ENCODE measurements around the gene AIP. TPM values are rescaled to one million over a fixed set of nuclear protein-coding genes. Genes with fewer than 3 reads are reported as not detected.

Gene AIP
- total and polyA plus RNA-seq, 7 donors = 71.2 to 120 (median 103) TPM

DNA sequence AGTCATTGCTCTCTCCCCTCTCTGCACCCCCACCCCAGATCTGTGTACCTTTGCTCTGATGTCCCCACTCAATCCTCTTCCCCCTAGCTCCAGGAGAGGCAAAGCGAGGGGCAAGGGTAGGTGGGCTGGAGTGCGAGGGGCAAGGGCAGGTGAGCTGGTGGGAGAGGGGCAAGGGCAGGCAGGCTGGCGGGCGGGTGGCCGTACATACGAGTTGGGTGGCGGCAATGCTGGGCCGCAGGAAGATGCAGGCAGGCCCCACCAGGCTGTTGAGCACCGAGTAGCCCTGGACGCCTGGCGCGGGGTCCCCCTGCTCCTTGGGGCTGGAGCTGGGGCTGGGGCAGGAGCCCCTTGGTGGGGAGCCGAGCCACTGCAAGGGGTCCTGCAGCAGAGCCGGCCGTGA is 39.5 kb downstream of the AIP start:
- 93 to 95% methylated on average over 15 of the region's 15 CpGs for WGBS, 2 donors
- H3K27ac ChIP-seq = no peak overlapping the region
- intact Hi-C loops (cut with DNase I) = no loop called here
- TF ChIP-seq POLR2AphosphoS5 (IDR thresholded peaks at IDR 0.05) (no peak), POLR2A (IDR thresholded peaks at IDR 0.05) (no peak), EP300 (IDR thresholded peaks at IDR 0.05) (no peak)
- TF ChIP-seq, protein P1, sequence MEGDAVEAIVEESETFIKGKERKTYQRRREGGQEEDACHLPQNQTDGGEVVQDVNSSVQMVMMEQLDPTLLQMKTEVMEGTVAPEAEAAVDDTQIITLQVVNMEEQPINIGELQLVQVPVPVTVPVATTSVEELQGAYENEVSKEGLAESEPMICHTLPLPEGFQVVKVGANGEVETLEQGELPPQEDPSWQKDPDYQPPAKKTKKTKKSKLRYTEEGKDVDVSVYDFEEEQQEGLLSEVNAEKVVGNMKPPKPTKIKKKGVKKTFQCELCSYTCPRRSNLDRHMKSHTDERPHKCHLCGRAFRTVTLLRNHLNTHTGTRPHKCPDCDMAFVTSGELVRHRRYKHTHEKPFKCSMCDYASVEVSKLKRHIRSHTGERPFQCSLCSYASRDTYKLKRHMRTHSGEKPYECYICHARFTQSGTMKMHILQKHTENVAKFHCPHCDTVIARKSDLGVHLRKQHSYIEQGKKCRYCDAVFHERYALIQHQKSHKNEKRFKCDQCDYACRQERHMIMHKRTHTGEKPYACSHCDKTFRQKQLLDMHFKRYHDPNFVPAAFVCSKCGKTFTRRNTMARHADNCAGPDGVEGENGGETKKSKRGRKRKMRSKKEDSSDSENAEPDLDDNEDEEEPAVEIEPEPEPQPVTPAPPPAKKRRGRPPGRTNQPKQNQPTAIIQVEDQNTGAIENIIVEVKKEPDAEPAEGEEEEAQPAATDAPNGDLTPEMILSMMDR (IDR thresholded peaks at IDR 0.05) = no peak
- H3K36me3 ChIP-seq = no peaks in the 10 kb centered on the region
- no peak for DNase-seq
- no peak overlapping the region for H3K4me3 ChIP-seq
- H3K27me3 ChIP-seq = no peaks in the 10 kb centered on the region
- no peaks in the 10 kb centered on the region for H3K9me3 ChIP-seq
- no peaks in the 10 kb centered on the region for H3K4me1 ChIP-seq

DNA sequence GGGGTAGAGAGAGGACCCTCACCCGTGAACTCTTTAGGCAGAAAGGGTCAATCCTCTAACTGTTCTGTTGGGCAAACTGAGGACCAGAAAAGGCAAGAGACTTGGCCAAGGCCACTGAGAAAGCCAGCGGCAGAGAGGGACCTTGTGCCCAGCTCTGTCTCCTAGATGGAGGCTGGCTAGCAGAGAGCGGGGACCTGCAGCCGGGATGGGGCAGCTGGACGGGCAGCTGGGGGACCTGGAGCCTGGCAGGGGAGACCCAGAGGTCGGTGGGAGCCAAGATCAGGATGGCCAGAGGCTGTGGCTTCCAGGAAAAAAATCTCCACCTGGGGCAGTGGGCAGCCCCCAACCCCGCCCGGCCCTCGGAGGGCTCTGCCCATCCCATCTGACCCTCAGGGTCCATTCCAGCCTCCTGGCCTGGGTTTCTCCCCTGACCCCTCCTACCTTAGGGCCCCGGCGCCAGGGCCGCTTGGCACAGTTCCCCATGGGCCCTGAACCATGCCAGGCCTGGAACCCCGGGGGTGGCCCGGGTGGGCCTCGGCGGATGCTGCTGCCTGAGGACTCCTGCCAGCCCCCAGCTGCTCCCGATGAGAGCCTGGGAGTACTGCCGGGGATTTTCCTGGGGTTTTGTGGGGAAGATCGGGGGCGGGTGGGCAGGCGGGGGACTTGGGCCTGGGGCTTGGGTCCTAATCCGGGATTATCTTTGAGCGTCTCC is 40.2 kb downstream of the AIP start, which contains the start of gene CABP2:
Gene CABP2 (minus strand): TSS at position 603 of the 712 bp plus-strand sequence. CDS start 120 bp downstream, at position 483.
- no peaks in the 10 kb centered on the region for H3K27me3 ChIP-seq
- 79 to 83% methylated on average over 23 of the region's 23 CpGs for WGBS, 2 donors
- intact Hi-C loops (cut with DNase I) = no loop called here

DNA sequence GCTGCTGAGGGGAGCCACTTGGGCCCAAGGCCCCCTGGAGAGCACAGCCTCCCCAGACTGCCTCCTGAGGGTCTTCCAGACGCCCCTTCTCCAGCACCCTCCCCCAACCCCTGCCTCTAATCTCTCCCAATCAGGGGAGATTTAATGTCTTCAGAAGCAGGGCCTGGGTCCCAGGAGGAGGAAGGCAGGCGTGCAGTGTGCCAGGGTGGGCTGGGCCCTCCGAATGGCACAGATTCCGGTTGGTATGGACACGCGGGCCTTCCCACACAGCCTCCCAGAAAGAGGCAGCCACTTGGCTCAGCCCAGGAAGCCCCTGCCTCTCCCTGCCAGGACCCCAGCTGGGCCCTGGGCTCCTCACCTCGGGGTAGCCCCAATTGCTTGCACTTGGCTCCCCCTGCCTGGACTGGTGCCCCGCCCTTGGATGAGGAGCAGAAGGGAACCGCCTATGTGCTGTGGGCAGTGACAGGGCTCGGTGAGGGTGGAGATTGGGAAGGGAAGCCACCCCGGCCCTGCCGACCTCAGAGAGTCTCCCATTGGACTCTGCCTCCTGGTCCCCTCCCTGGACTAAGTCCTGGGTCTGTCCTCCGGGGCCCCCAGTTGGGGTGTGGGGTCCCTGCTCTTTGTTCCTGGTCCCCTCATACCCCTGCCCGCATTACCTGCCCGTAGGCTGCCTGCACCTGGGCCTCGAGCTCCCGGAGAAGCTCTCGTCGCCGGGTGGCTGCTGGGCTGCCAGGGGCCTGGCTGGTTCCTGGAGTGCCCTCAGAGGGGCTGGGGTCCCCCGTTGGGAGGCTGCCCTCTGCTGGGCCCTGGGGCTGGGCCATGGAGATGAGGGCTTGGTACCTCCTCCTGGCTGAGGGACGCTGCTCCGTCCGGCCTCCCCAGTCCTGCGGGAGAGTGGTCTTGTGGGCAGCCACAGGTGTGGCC is 41.0 kb downstream of the AIP start:
- intact Hi-C loops (cut with DNase I) = no loop called here
- WGBS, 2 donors = 59 to 80% methylated on average over 25 of the region's 25 CpGs
- Histone ChIP-seq H3K36me3 (no peaks in the 10 kb centered on the region), H3K4me3 (no peak overlapping the region), H3K27me3 (no peaks in the 10 kb centered on the region), H3K9me3 (no peaks in the 10 kb centered on the region), H3K27ac (no peak overlapping the region), H3K4me1 (no peaks in the 10 kb centered on the region)
- DNase-seq = no peak
- TF ChIP-seq POLR2AphosphoS5 (IDR thresholded peaks at IDR 0.05) (no peak), POLR2A (IDR thresholded peaks at IDR 0.05) (no peak), EP300 (IDR thresholded peaks at IDR 0.05) (no peak)
- TF ChIP-seq, protein P1 (IDR thresholded peaks at IDR 0.05) = no peak

More for the DNA sequence above, 40.2 kb downstream of the AIP start, which contains the start of gene CABP2:
- Histone ChIP-seq H3K27ac (no peak within 1 kb of the TSS), H3K9me3 (no peaks in the 10 kb centered on the region), H3K4me1 (no peaks in the 10 kb centered on the region), H3K4me3 (no peak within 1 kb of the TSS), H3K36me3 (no peaks in the 10 kb centered on the region)
- TF ChIP-seq POLR2AphosphoS5 (IDR thresholded peaks at IDR 0.05) = no peak
- no peak for DNase-seq

DNA sequence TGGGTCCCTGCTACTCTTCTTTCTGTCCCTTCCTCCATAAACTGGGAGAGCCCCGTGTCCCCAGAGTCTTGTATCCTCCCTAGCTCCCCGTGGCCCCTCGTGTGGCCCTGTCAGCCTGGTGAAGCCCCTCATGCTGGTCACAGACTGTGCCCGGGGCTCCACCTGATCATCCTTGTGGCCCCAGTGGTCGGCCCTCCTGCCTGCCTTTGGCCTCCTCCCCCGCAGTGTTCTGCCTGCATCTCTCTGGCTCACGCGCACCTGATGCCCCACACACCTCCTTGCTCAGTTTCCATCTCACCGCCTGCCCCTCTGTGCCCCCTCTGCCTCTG is 41.6 kb downstream of the AIP start:
- H3K36me3 ChIP-seq = no peaks in the 10 kb centered on the region
- H3K27me3 ChIP-seq = no peaks in the 10 kb centered on the region
- no peak for DNase-seq
- no peaks in the 10 kb centered on the region for H3K4me1 ChIP-seq
- H3K4me3 ChIP-seq = no peak overlapping the region
- TF ChIP-seq, protein P1 (IDR thresholded peaks at IDR 0.05) = no peak
- TF ChIP-seq EP300 (IDR thresholded peaks at IDR 0.05) (no peak), POLR2AphosphoS5 (IDR thresholded peaks at IDR 0.05) (no peak), POLR2A (IDR thresholded peaks at IDR 0.05) (no peak)
- WGBS, 2 donors = 86 to 91% methylated on average over 9 of the region's 9 CpGs
- no peaks in the 10 kb centered on the region for H3K9me3 ChIP-seq
- H3K27ac ChIP-seq = no peak overlapping the region
- intact Hi-C loops (cut with DNase I) = no loop called here

DNA sequence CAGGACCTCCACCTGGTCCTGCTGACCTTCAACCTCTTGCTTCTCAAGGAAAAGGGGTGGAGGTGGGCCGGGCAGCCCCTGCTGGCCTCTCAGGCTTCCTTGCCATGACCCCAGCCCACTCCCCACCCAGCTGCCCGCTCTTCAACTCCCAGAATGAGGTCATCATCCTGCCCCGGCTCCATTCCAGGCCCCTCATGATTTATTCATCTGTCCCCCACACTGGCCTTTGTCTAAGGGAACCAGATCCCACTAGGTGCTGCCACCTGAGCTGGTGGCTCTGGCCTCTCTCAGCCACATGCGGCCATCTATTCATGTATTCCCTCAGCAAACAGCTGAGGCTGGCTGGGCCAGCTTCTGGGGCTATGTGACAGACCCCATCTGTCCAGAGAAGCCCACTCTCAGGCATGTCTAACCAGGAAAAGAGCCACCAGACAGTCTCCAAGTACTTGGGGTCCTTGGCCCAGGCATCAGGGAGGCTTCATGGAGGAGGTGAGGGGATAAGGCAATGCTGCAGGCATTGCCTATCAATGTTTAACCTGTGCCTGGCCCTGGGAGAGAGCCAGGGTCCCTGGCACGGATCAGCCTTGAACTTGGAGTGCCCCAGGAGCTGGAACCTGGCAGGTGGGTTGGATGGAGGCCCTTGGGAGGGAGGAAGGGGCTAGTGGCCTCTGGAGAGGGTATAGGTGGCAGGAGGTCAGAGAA is 42.6 kb downstream of the AIP start:
- no peaks in the 10 kb centered on the region for H3K36me3 ChIP-seq
- WGBS, 2 donors = 63 to 74% methylated on average over 5 of the region's 5 CpGs
- intact Hi-C loops (cut with DNase I) = no loop called here

More for the DNA sequence above, 42.6 kb downstream of the AIP start:
- Histone ChIP-seq H3K9me3 (no peaks in the 10 kb centered on the region), H3K27me3 (no peaks in the 10 kb centered on the region), H3K27ac (no peak overlapping the region), H3K4me3 (no peak overlapping the region), H3K4me1 (no peaks in the 10 kb centered on the region)
- no peak for DNase-seq
- TF ChIP-seq POLR2AphosphoS5 (IDR thresholded peaks at IDR 0.05) (no peak), EP300 (IDR thresholded peaks at IDR 0.05) (no peak), POLR2A (IDR thresholded peaks at IDR 0.05) (no peak)
- TF ChIP-seq, protein P1 (IDR thresholded peaks at IDR 0.05) = no peak
